Memory B cell (primary cell): Measurements from ENCODE around the gene NOL6.
"Not testable (repeated sequence)": the region's sequence is repeated elsewhere in the genome, so short reads cannot be mapped to it uniquely, and the experiment has no call there.

Experiments
- ATAC-seq: fragments of 150-1000 bp; cut with Tn5 transposase; 2 replicates; pipeline ENCODE4 v1.10.0; 2021; ENCODE audit warnings: low read depth, mild to moderate bottlenecking, moderate library complexity
- DNase-seq, 2 donors: peaks; one replicate each; pipeline ENCODE4 v3.0.0; 2022; ENCODE audit warnings: low spot score in 2 of 2
- H3K27ac Mint-ChIP-seq: one replicate; pipeline ENCODE4 v1.8.0; 2022; ENCODE audit warnings: mild to moderate bottlenecking, moderate library complexity, mixed read lengths
- H3K27me3 Mint-ChIP-seq: one replicate; pipeline ENCODE4 v1.8.0; 2022; ENCODE audit warnings: mixed read lengths
- H3K36me3 Mint-ChIP-seq: one replicate; pipeline ENCODE4 v1.8.0; 2022; ENCODE audit warnings: mild to moderate bottlenecking, mixed read lengths
- H3K4me1 Mint-ChIP-seq: one replicate; pipeline ENCODE4 v1.8.0; 2022; ENCODE audit warnings: mixed read lengths
- H3K4me3 Mint-ChIP-seq: one replicate; pipeline ENCODE4 v1.8.0; 2022; ENCODE audit warnings: mild to moderate bottlenecking, moderate library complexity, mixed read lengths
- H3K9me3 Mint-ChIP-seq: one replicate; pipeline ENCODE4 v1.8.0; 2022; ENCODE audit warnings: mixed read lengths

The NOL6 gene, protein sequence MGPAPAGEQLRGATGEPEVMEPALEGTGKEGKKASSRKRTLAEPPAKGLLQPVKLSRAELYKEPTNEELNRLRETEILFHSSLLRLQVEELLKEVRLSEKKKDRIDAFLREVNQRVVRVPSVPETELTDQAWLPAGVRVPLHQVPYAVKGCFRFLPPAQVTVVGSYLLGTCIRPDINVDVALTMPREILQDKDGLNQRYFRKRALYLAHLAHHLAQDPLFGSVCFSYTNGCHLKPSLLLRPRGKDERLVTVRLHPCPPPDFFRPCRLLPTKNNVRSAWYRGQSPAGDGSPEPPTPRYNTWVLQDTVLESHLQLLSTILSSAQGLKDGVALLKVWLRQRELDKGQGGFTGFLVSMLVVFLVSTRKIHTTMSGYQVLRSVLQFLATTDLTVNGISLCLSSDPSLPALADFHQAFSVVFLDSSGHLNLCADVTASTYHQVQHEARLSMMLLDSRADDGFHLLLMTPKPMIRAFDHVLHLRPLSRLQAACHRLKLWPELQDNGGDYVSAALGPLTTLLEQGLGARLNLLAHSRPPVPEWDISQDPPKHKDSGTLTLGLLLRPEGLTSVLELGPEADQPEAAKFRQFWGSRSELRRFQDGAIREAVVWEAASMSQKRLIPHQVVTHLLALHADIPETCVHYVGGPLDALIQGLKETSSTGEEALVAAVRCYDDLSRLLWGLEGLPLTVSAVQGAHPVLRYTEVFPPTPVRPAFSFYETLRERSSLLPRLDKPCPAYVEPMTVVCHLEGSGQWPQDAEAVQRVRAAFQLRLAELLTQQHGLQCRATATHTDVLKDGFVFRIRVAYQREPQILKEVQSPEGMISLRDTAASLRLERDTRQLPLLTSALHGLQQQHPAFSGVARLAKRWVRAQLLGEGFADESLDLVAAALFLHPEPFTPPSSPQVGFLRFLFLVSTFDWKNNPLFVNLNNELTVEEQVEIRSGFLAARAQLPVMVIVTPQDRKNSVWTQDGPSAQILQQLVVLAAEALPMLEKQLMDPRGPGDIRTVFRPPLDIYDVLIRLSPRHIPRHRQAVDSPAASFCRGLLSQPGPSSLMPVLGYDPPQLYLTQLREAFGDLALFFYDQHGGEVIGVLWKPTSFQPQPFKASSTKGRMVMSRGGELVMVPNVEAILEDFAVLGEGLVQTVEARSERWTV

DNA sequence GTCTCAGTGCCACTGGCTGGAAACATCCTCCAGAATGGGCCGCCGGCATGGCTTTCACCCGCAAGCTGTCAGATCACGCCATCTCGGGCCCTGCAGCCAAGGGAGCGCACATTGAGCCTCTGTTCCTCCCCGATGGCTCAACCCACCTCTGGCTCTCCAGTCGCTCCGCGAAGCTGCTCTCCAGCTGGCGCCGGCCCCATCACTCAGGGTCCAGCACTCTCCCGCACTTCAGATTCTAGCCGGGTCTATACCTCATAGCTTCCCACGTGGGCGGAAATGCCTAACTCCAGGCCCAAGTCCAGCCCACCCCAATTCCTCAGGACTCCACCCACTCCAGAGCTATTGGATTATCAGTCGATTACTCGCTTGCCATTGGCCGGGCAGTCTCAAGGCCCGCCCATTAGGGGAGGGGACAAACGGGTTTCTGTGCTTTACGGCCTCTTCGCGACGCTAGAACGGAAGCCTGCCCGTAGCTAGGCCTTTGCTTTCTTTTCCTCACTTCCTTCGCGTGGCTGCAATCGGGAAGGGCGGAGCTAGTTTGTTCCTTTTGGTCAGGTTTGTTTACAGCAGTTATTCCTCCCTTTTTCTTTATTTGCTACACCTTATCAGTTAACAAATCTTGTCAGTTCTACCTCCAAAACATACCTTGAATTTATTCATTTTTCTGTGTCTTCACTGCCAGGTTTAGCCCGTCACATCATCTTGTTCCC, at the start of gene NOL6:
Gene NOL6 (minus strand): TSS at position 282 of the 710 bp plus-strand sequence. CDS start 82 bp downstream, at position 200.
- Mint-ChIP-seq H3K9me3 (no peaks in the 10 kb centered on the region), H3K4me3 (peak within 1 kb of the TSS; percentile 92), H3K36me3 (peaks cover 10% of the 10 kb centered on the region), H3K4me1 (peaks cover 4% of the 10 kb centered on the region), H3K27me3 (no peaks in the 10 kb centered on the region), H3K27ac (peak within 1 kb of the TSS; percentile 83)
- DNase-seq (peak; percentile 96 to 97), ATAC-seq (peak; percentile 98)

DNA sequence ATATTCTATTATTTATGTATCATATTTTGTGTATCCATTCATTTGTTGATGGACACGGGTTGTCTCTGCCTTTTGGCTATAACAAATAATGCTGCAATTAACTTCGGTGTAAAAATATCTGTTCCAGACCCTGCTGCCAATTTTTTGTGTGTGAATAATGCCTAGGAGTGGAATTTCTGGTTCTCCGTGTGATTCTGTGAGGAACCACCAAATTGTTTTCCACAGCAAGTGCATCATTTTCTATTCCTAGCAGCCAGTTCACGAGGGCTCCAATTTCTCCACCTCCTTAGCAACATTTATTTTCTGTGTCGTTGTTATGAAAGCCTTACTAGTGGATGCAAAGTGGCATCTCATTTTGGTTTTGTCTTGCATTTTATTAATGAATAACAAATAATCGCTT, 48.1 kb upstream of the NOL6 start:
- H3K27ac Mint-ChIP-seq, H3K4me3 Mint-ChIP-seq, ATAC-seq, H3K4me1 Mint-ChIP-seq, H3K9me3 Mint-ChIP-seq, H3K36me3 Mint-ChIP-seq, DNase-seq: not testable (repeated sequence)
- peaks cover 10% of the 10 kb centered on the region for H3K27me3 Mint-ChIP-seq

DNA sequence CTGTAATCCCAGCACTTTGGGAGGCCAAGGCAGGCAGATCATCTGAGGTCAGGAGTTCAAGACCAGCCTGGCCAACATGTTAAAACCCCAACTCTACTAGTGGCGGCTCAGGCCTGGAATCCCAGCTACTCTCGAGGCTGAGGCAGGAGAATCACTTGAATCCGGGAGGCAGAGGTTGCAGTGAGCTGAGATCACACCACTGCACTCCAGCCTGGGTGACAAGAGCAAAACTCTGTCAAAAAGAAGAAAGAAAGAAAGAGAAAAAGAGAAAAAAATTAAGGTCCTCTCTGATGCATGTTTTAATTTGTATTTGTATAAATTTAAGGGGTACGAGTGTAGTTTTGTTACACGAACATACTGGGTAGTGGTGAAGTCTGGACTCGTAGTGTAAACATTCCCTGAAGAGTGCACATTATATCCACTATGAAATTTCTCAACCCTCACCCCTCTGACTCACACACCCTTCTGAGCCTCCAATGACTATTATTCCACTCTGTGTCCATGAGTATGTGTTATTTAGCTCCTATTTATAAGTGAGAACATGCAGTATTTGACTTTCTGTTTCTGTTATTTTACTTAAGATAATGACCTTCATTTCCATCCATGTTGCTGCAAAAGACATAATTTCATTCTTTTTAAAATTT, 44.3 kb upstream of the NOL6 start:
- H3K9me3 Mint-ChIP-seq, H3K4me1 Mint-ChIP-seq, ATAC-seq, H3K27me3 Mint-ChIP-seq, H3K36me3 Mint-ChIP-seq, DNase-seq, H3K4me3 Mint-ChIP-seq, H3K27ac Mint-ChIP-seq: not testable (repeated sequence)

DNA sequence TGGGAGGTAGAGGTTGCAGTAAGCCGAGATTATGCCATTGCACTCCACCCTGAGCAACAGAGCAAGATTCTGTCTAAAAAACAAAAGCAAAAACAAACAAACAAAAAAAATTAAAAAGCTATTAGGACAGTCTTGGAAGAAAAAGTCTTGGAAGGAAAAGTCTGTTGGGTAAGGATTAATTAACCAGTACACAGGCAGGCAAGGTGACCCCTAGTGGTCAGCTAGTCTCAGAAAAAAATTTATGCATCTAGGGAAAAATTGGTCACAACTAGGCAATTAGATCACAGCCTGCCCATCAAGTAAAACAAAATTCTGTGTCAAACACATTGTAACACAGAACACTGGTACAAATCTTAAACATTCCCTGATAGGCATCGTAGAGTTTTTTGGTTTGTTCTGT, 43.6 kb upstream of the NOL6 start:
- H3K27ac Mint-ChIP-seq: no peak overlapping the region

GRCh38 chr9:33516397-33516796, 42.7 kb upstream of the NOL6 start:
- not testable (repeated sequence) for H3K27ac Mint-ChIP-seq, H3K4me3 Mint-ChIP-seq, DNase-seq, H3K4me1 Mint-ChIP-seq, H3K36me3 Mint-ChIP-seq, ATAC-seq, H3K27me3 Mint-ChIP-seq, H3K9me3 Mint-ChIP-seq

More for the DNA sequence above, 43.6 kb upstream of the NOL6 start:
- ATAC-seq (no peak), DNase-seq (no peak)
- Mint-ChIP-seq H3K4me3 (no peak overlapping the region), H3K9me3 (no peaks in the 10 kb centered on the region), H3K4me1 (no peaks in the 10 kb centered on the region), H3K27me3 (peaks cover 2% of the 10 kb centered on the region), H3K36me3 (no peaks in the 10 kb centered on the region)

- not testable (repeated sequence) for H3K4me1 Mint-ChIP-seq, H3K9me3 Mint-ChIP-seq, H3K27ac Mint-ChIP-seq, H3K36me3 Mint-ChIP-seq, DNase-seq, H3K4me3 Mint-ChIP-seq, H3K27me3 Mint-ChIP-seq, ATAC-seq
These were observed 41.7 kb upstream of the NOL6 start for GRCh38 chr9:33515342-33515995.

DNA sequence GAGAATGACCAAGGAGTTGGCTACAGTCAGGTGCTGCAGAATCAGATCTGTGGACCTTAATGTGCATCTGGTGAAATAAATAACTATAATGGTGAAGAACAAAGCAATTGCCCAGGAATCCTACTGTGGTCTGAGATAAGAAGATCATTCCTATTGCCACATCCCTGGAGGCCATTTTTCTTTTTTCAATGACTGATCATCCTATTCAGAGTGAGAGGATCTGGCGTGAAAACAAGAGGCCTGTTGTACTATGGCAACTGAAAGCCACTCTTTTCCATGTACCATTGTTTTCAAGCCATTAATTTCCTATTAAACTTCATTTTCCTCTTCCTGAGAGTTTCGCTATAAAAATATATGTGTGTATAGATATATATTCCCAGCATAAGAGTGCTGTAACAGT, 38.8 kb upstream of the NOL6 start:
- H3K27me3 Mint-ChIP-seq, H3K9me3 Mint-ChIP-seq, H3K4me3 Mint-ChIP-seq, H3K36me3 Mint-ChIP-seq, DNase-seq, ATAC-seq, H3K4me1 Mint-ChIP-seq, H3K27ac Mint-ChIP-seq: not testable (repeated sequence)

DNA sequence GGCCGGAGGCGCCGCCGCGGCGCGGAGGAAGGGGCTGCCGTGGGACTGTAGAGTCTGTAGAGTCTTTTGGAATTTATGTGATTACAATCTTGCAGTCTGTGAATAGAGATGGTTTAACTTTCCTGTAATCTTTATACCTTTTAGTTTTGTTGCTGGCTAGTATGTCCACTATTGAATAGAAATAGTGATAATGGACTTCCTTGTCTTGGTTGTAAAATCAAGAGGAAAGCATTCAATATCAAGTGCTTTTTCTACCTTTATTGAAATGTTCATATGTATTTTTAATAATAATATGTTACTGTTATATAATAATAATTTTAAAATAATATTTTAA, 37.4 kb upstream of the NOL6 start:
- not testable (repeated sequence) for H3K27ac Mint-ChIP-seq, DNase-seq, H3K9me3 Mint-ChIP-seq, H3K27me3 Mint-ChIP-seq, H3K36me3 Mint-ChIP-seq, ATAC-seq, H3K4me1 Mint-ChIP-seq
- H3K4me3 Mint-ChIP-seq: peak overlapping the region; percentile 92

- H3K4me3 Mint-ChIP-seq: peak overlapping the region; percentile 92
- H3K27ac Mint-ChIP-seq: no peak overlapping the region
- peaks cover 3% of the 10 kb centered on the region for H3K27me3 Mint-ChIP-seq
- H3K36me3 Mint-ChIP-seq: no peaks in the 10 kb centered on the region
- ATAC-seq (peak; percentile 49), DNase-seq (peak in 1 of 2 donors; percentile 20)
- H3K4me1 Mint-ChIP-seq: peaks cover 2% of the 10 kb centered on the region
- H3K9me3 Mint-ChIP-seq: no peaks in the 10 kb centered on the region
These were observed 36.8 kb upstream of the NOL6 start for GRCh38 chr9:33510262-33511183.

- Mint-ChIP-seq H3K27ac (no peak overlapping the region), H3K4me3 (no peak overlapping the region)
These were observed 33.1 kb upstream of the NOL6 start for GRCh38 chr9:33506626-33507370.

DNA sequence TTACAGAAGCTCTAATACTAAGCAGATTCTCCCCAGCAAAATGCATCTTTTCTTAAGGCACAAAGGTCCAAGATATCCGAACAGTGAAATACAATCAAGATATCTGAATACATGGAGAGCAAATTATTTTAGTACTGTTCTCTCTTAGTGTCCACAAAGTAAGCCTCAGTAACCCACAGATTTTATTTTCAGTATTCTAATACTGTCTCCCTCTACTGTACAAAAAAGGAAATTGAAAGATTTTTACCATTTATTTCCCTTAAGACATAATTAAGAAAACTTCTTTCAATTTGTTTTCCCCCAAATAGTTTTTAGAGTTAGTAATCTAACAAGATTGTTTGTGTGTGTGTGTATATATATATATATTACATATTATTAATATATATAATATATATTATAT, 24.7 kb upstream of the NOL6 start:
- Mint-ChIP-seq H3K36me3 (no peaks in the 10 kb centered on the region), H3K27ac (no peak overlapping the region), H3K9me3 (no peaks in the 10 kb centered on the region), H3K27me3 (peaks cover 3% of the 10 kb centered on the region), H3K4me1 (no peaks in the 10 kb centered on the region), H3K4me3 (no peak overlapping the region)
- DNase-seq: no peak
- no peak for ATAC-seq

More at GRCh38 chr9:33506626-33507370, 33.1 kb upstream of the NOL6 start:
- Mint-ChIP-seq H3K9me3 (no peaks in the 10 kb centered on the region), H3K36me3 (no peaks in the 10 kb centered on the region), H3K27me3 (peaks cover 3% of the 10 kb centered on the region), H3K4me1 (peaks cover 2% of the 10 kb centered on the region)
- DNase-seq (no peak), ATAC-seq (no peak)
